Calu3 (cell line): ENCODE data around the gene COL7A1. TPM values are rescaled to one million over a fixed set of nuclear protein-coding genes. Genes with fewer than 3 reads are reported as not detected.

Experiments
- BruUV-seq: library from RNA; stranded (reverse); fragments of 400-500 nt; replicated peaks from 2 replicates; lab custom pipeline; 2021; lab: Mats Ljungman, UMichigan
- CTCF ChIA-PET: fragments of 300-600 bp; sonication (Branson Sonifier 250); formaldehyde crosslinking; loops from one replicate; lab custom pipeline; 2022; ENCODE audit warnings: antibody characterized with exemption; lab: Charles Lee
- DNase-seq: peaks from one replicate; pipeline ENCODE4 v3.0.0; 2022
- H3K27ac Mint-ChIP-seq: one replicate; pipeline ENCODE4 v1.8.0; 2022; ENCODE audit warnings: mixed read lengths; ENCODE audit not compliant: unreplicated experiment
- H3K27me3 Mint-ChIP-seq: one replicate; pipeline ENCODE4 v1.8.0; 2022; ENCODE audit warnings: mixed read lengths; ENCODE audit not compliant: unreplicated experiment
- H3K36me3 Mint-ChIP-seq: one replicate; pipeline ENCODE4 v1.8.0; 2022; ENCODE audit warnings: mild to moderate bottlenecking, moderate library complexity, mixed read lengths; ENCODE audit not compliant: insufficient read depth, unreplicated experiment
- H3K4me1 Mint-ChIP-seq: one replicate; pipeline ENCODE4 v1.8.0; 2022; ENCODE audit warnings: mild to moderate bottlenecking, low read depth, mixed read lengths; ENCODE audit not compliant: unreplicated experiment
- H3K4me3 Mint-ChIP-seq: one replicate; pipeline ENCODE4 v1.8.0; 2022; ENCODE audit warnings: mild to moderate bottlenecking, low read depth, moderate library complexity, mixed read lengths; ENCODE audit not compliant: unreplicated experiment
- H3K9me3 Mint-ChIP-seq: one replicate; pipeline ENCODE4 v1.8.0; 2022; ENCODE audit warnings: low read depth, mixed read lengths; ENCODE audit not compliant: unreplicated experiment
- CTCF ChIP-seq: fragments of 200-600 bp; IDR thresholded peaks from one replicate; pipeline ENCODE4 v1.8.0; 2022; ENCODE audit warnings: antibody characterized with exemption; ENCODE audit not compliant: unreplicated experiment
- intact Hi-C: fragments of 100-400 bp; cut with micrococcal nuclease; formaldehyde crosslinking; loops from one replicate; pipeline ENCODE4 v1.10.0; 2022; ENCODE audit not compliant: unreplicated experiment
- total RNA-seq: library from RNA; stranded (reverse); gene quantifications from 2 replicates; pipeline ENCODE4 v1.2.3, GENCODE V29; 2022

The COL7A1 gene
- total RNA-seq, 1 experiment from 2014 or later = 13.9 TPM

- H3K4me3 Mint-ChIP-seq = no peak overlapping the region
- intact Hi-C loops = no loop called here
- CTCF ChIA-PET = no interaction called here
- DNase-seq = no peak
- BruUV-seq = no TSS peak
- no peak overlapping the region for H3K27ac Mint-ChIP-seq
- H3K9me3 Mint-ChIP-seq = no peaks in the 10 kb centered on the region
- no peaks in the 10 kb centered on the region for H3K36me3 Mint-ChIP-seq
- H3K4me1 Mint-ChIP-seq = no peaks in the 10 kb centered on the region
- TF ChIP-seq CTCF = no peak
- H3K27me3 Mint-ChIP-seq = peaks cover 12% of the 10 kb centered on the region
These were observed 7.4 kb downstream of the COL7A1 start for GRCh38 chr3:48587686-48588085.

GRCh38 chr3:48585411-48585810, 9.7 kb downstream of the COL7A1 start:
- intact Hi-C loops = no loop called here
- TF ChIP-seq CTCF = no peak
- CTCF ChIA-PET = interaction anchor here (0.9 kb wide), 1 partner anchor 10 kb away, joined by 3 read pairs; no protein-coding TSS in a partner anchor
- Mint-ChIP-seq H3K9me3 (no peaks in the 10 kb centered on the region), H3K27ac (no peak overlapping the region), H3K36me3 (no peaks in the 10 kb centered on the region), H3K4me1 (no peaks in the 10 kb centered on the region), H3K27me3 (peaks cover 2% of the 10 kb centered on the region), H3K4me3 (no peak overlapping the region)
- DNase-seq = no peak
- no TSS peak for BruUV-seq

- intact Hi-C loops = no loop called here
- no peak overlapping the region for H3K27ac Mint-ChIP-seq
- BruUV-seq = no TSS peak
- CTCF ChIA-PET = interaction anchor here (0.9 kb wide), 1 partner anchor 11 kb away, joined by 3 read pairs; no protein-coding TSS in a partner anchor
- DNase-seq = no peak
- no peaks in the 10 kb centered on the region for H3K9me3 Mint-ChIP-seq
- H3K36me3 Mint-ChIP-seq = no peaks in the 10 kb centered on the region
- no peaks in the 10 kb centered on the region for H3K4me1 Mint-ChIP-seq
- H3K27me3 Mint-ChIP-seq = no peaks in the 10 kb centered on the region
- TF ChIP-seq CTCF = no peak
- no peak overlapping the region for H3K4me3 Mint-ChIP-seq
These were observed 10.3 kb downstream of the COL7A1 start for GRCh38 chr3:48584836-48585235.

GRCh38 chr3:48581621-48582481, 13.3 kb downstream of the COL7A1 start:
- no peaks in the 10 kb centered on the region for H3K4me1 Mint-ChIP-seq
- CTCF ChIA-PET = interaction anchor here (0.6 kb wide), 1 partner anchor 335 kb away, joined by 3 read pairs; no protein-coding TSS in a partner anchor
- intact Hi-C loops = no loop called here
- H3K36me3 Mint-ChIP-seq = no peaks in the 10 kb centered on the region
- H3K9me3 Mint-ChIP-seq = no peaks in the 10 kb centered on the region
- DNase-seq = no peak
- H3K27ac Mint-ChIP-seq = no peak overlapping the region
- TF ChIP-seq CTCF = no peak
- no peak overlapping the region for H3K4me3 Mint-ChIP-seq
- no TSS peak for BruUV-seq
- H3K27me3 Mint-ChIP-seq = no peaks in the 10 kb centered on the region
